Measurements from ENCODE around the gene STK32B. TPM values are rescaled to one million over a fixed set of nuclear protein-coding genes. Genes with fewer than 3 reads are reported as not detected.
A peak's percentile ranks its signal among the peaks of the same experiment; 100 is the strongest.

STK32B gene
- total and polyA plus RNA-seq, 2 of the 4 experiments (the other 2 are of a cell fraction) = 5.5 to 6.3 TPM

DNA sequence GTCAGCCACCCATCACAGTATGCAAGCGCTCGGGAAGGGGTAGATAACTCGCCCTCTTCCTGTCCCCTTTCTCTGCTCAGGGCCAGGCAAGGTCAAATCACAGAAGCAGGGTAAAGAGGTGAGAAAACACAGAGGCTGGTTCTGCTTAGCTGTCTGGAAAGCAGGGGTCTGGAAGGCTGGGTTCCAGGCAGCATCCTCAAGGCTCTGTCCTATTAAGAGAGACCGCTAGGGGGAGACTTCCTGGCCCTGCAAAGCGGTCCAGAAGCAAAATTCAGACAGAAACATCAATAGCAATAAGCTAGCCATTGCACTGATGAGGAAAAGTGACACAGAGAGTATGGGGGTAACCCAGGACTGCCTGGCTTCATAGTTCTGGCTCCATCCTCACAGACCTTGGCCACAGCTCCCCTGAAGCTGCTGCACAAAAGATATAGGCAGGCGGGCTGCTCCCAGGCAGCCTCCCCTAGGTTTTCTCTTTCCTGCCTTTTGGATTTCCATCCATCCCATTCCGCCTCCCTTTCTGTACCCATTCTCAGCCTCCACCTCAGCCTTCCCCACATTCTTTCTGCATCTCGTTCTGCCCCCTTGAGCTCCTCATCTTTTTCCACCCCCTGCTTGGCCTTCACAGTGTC, 348.6 kb downstream of the STK32B start:
- Histone ChIP-seq H4K8ac (ENCODE audit: low read depth in 2 of 2, low read length in 2 of 2) (no peak overlapping the region), H3K23ac (ENCODE audit: low read depth, low read length) (no peak overlapping the region), H2BK20ac (ENCODE audit: low read depth, low read length) (0 out of 2 replicates have a peak overlapping the region, but pooled peaks have one; percentile 33), H4K5ac (ENCODE audit: low read depth, low read length) (no peak overlapping the region), H3K9me1 (ENCODE audit: insufficient read depth, low read length) (0 out of 2 replicates have a peak, but pooled peaks cover 9% of the 10 kb centered on the region), H3K4me2 (ENCODE audit: low read depth, low read length) (no peak overlapping the region), H2BK120ac (ENCODE audit: low read depth, low read length) (0 out of 2 replicates have a peak overlapping the region, but pooled peaks have one; percentile 36), H3K9me3 (ENCODE audit: control insufficient read depth, insufficient read depth, low read length) (peaks cover 2% of the 10 kb centered on the region; the same call in 1 of the 2 replicates), H3K36me3 (ENCODE audit: control insufficient read depth, insufficient read depth, low read length) (no peaks in the 10 kb centered on the region), H3K27me3 (ENCODE audit: control insufficient read depth, insufficient read depth, low read length) (no peaks in the 10 kb centered on the region), H3K9ac (ENCODE audit: low read depth, low read length) (no peak overlapping the region), H2AK9ac (replicated peaks; ENCODE audit: low read depth, low read length, poor library complexity) (no peak overlapping the region), H3K4me3 (ENCODE audit: insufficient read depth, low read depth, low read length) (no peak overlapping the region), H3K4ac (ENCODE audit: low read depth, low read length) (no peak overlapping the region), H2BK5ac (ENCODE audit: low read depth, low read length, poor library complexity, severe bottlenecking) (no peak overlapping the region), H2AFZ (replicated peaks; ENCODE audit: low read length, poor library complexity) (no peak overlapping the region), H3K79me1 (ENCODE audit: low read depth in 1 of 2, low read length in 2 of 2) (no peaks in the 10 kb centered on the region), H4K91ac (ENCODE audit: insufficient read depth, low read depth, low read length) (no peak overlapping the region), H3K18ac (ENCODE audit: low read depth, low read length) (no peak overlapping the region), H2BK15ac (ENCODE audit: low read depth, low read length) (no peak overlapping the region), H4K20me1 (ENCODE audit: insufficient read depth, low read length) (0 out of 2 replicates have a peak, but pooled peaks cover 3% of the 10 kb centered on the region), H3K27ac (ENCODE audit: insufficient read depth, low read length) (no peak overlapping the region), H3K56ac (ENCODE audit: extremely low read depth, insufficient read depth, low read length) (no peak overlapping the region), H3K4me1 (ENCODE audit: control insufficient read depth, insufficient read depth, low read length) (peaks cover 4% of the 10 kb centered on the region; the same call in 1 of the 2 replicates), H3K14ac (replicated peaks; ENCODE audit: low read depth, low read length) (no peak overlapping the region), H2AK5ac (ENCODE audit: low read depth, low read length) (no peak overlapping the region)
- 79% methylated on average over 2 of the region's 8 CpGs; no CpG with 5 or more reads in 1 of the 2 experiments for WGBS, 2 experiments (ENCODE audit: extremely low coverage in 2 of 2, insufficient read length in 1 of 2)
- dilution Hi-C loops (cut with HindIII; ENCODE audit: low sequenced_read_pairs, unreplicated experiment) (no loop called here), intact Hi-C loops (cut with micrococcal nuclease) (loop anchor here (5.0 kb wide), 1 partner anchor 412 kb away; no protein-coding TSS in a partner anchor), in situ Hi-C loops (cut with MboI; ENCODE audit: low sequenced_read_pairs) (no loop called here)
- peak; percentile 79 for ATAC-seq (ENCODE audit: low read depth)
- CTCF ChIA-PET = interaction anchor here (0.6 to 3.0 kb wide), 10 partner anchors 10 to 350 kb away, joined by 3 to 14 read pairs (median 4); no protein-coding TSS in a partner anchor
- TF ChIP-seq SMC3 (IDR thresholded peaks at IDR 0.05; ENCODE audit: low read depth, low read length) (peak; percentile 60), MXI1 (IDR thresholded peaks at IDR 0.05; ENCODE audit: borderline replicate concordance, low read depth, low read length) (no peak), RAD21 (IDR thresholded peaks at IDR 0.05; ENCODE audit: low read length) (peak; percentile 66)
- TF ChIP-seq, protein P1, sequence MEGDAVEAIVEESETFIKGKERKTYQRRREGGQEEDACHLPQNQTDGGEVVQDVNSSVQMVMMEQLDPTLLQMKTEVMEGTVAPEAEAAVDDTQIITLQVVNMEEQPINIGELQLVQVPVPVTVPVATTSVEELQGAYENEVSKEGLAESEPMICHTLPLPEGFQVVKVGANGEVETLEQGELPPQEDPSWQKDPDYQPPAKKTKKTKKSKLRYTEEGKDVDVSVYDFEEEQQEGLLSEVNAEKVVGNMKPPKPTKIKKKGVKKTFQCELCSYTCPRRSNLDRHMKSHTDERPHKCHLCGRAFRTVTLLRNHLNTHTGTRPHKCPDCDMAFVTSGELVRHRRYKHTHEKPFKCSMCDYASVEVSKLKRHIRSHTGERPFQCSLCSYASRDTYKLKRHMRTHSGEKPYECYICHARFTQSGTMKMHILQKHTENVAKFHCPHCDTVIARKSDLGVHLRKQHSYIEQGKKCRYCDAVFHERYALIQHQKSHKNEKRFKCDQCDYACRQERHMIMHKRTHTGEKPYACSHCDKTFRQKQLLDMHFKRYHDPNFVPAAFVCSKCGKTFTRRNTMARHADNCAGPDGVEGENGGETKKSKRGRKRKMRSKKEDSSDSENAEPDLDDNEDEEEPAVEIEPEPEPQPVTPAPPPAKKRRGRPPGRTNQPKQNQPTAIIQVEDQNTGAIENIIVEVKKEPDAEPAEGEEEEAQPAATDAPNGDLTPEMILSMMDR (conservative IDR thresholded peaks at IDR 0.05; ENCODE audit: low read depth, low read length) = peak; percentile 64
- DNase-seq = peak; percentile 38
- BruUV-seq (replicated peaks) = no TSS peak
- POLR2A ChIA-PET (ENCODE audit: unreplicated experiment) = no interaction called here
